ENCODE data around the gene LEPROT. TPM values are rescaled to one million over a fixed set of nuclear protein-coding genes. Genes with fewer than 3 reads are reported as not detected.

Gene LEPROT
- total RNA-seq, 1 donor from 2014 or later: 20.9 TPM

DNA sequence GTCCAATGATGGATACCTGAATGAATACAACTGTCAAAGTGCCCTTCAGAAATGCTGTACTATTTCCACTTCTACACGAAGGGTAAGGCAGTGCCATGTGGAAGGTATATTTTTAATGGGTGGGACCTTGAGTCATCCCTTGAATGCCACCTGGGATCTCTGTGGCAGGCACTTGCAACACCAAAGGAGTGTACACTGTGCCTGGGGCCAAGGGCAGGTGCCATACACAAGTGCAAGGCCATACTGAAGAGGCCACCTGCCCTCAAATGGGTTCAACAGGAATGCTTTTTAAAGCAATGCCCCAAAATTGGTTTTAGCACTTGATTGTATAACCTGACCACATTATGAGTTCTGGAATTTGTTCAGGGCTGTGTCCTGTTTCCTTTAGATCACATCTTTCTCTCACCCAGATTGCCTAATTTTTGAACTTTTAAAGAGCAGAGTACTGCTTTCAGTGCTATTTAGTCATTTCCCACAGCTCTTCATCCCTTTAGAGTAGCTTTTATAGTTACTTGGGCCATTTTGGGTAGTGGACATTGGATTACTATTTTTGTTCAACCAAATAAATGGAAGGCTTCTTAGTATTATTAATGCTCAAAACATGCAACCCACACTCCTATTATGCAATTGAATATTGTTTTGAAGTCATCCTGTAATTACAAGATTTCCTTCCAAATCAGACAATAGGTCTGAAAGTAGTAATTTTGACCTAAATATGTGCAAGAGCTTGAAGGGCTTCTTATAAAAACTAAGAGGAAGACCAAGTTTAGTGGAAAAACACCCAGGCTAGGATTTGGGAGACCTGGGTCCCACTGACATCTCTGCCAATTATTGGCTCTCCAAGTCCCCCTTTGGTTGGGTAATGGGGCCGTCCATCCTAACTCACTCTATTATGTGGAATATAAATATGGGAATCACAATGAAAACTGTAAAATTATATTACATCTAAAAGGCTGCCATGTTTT lies 57.2 kb downstream of the LEPROT start:
- no peaks in the 10 kb centered on the region for H3K4me1 Mint-ChIP-seq (ENCODE audit: low read depth)
- intact Hi-C loops (cut with micrococcal nuclease): no loop called here
- no peaks in the 10 kb centered on the region for H3K27me3 Mint-ChIP-seq (ENCODE audit: low read depth)
- no peaks in the 10 kb centered on the region for H3K9me3 Mint-ChIP-seq
- no peak overlapping the region for H3K27ac Mint-ChIP-seq
- H3K4me3 Mint-ChIP-seq (ENCODE audit: low read depth): no peak overlapping the region
- no peaks in the 10 kb centered on the region for H3K36me3 Mint-ChIP-seq (ENCODE audit: low read depth)
- DNase-seq (ENCODE audit: low spot score): no peak

DNA sequence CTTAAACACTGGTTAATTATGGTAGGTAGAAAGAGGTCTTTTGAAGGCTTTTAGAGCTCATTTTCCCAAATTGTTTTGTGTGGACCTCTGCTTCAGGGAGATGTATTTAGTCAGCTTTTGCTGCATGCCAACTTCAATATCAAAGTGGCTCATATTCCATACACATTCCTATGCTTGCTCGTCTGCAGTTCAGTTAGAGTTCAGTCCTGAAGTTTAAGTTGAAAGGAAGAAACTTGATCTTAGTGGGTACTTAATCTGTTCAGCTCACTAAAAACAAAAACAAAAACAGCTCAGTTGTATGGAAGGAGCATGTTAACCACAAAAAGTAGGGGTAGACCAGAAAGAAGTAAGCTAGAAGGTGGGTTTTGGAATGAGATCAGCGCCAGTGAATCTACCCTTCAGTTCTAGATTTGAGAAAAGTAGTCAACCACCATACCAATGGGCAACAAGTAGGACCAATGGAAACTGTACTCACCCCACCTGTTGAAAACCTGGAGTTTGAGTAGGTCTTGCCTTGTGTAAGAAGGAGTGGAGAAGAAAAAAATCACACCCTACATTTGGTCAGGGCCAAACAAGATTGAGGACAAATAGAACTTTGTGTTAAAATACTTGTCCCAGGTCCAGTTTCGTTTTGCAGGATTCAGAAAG lies 58.0 kb downstream of the LEPROT start:
- no peak for DNase-seq (ENCODE audit: low spot score)
- H3K27ac Mint-ChIP-seq: no peak overlapping the region
- no peaks in the 10 kb centered on the region for H3K36me3 Mint-ChIP-seq (ENCODE audit: low read depth)
- H3K4me3 Mint-ChIP-seq (ENCODE audit: low read depth): no peak overlapping the region
- H3K9me3 Mint-ChIP-seq: no peaks in the 10 kb centered on the region
- intact Hi-C loops (cut with micrococcal nuclease): no loop called here
- H3K27me3 Mint-ChIP-seq (ENCODE audit: low read depth): no peaks in the 10 kb centered on the region
- no peaks in the 10 kb centered on the region for H3K4me1 Mint-ChIP-seq (ENCODE audit: low read depth)

DNA sequence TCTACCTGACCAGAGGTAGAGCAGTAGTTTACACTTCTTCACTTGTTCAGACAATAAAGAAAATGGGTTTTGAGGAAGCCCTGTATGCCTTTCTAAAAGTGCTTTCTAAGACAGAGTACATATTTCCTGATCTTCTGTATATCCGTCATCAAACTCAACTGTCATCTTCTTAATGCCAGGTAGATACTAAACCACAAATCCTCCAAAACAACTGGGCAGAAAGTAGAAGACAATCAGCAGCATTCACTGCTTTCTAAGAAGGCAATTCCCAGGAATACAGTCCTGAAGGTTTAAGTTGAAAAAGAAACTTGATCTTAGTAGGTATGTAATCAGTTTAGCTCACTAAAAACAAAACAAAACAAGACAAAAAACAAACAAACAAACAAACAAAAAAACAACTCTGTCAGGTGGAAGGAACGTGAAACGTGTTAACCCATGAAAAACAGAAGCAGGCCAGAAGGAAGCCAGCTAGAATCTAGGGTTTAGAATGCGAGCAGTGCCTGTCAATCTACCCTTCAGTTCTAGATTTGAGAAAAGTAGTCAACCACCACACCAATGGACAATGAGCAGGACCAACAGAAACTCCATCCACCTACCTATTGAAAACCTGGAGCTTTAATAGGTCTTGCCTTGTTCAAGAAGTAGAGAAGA lies 59.2 kb downstream of the LEPROT start:
- H3K4me3 Mint-ChIP-seq (ENCODE audit: low read depth): no peak overlapping the region
- no peak for DNase-seq (ENCODE audit: low spot score)
- intact Hi-C loops (cut with micrococcal nuclease): no loop called here
- H3K4me1 Mint-ChIP-seq (ENCODE audit: low read depth): no peaks in the 10 kb centered on the region
- no peaks in the 10 kb centered on the region for H3K36me3 Mint-ChIP-seq (ENCODE audit: low read depth)
- H3K9me3 Mint-ChIP-seq: no peaks in the 10 kb centered on the region
- no peaks in the 10 kb centered on the region for H3K27me3 Mint-ChIP-seq (ENCODE audit: low read depth)
- no peak overlapping the region for H3K27ac Mint-ChIP-seq

DNA sequence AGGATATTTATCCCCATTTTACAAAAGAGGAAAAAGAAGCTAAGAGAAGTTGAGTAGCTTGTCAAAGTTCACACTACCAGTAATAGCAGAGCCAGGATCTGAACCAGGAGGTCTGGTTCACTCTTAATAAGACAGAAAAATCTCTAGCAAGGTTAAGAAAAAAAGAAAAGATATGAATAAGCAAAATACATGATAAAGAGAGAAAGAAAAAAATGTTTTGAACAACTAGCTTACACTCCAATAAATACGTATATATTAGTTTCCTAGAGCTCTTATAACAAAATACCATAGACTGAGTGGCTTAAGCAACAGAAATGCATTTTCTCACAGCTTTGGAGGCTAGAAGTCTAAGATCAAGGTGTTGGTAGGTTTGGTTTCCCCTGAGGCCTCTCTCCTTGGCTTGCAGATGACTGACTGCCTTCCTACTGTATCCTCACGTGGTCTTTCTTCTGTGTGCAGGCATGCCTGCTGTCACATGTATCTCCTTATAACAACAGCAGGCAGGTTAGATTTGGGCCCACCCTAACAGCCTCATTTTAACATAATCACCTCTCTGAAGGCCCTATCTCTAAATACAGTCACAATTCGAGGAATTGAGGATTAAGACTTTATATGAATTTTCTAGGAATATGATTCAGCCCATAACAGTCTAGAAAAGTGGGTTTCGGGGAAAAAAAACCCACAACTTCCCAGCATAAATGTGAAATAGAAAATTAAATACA lies 60.4 kb downstream of the LEPROT start:
- Mint-ChIP-seq H3K27ac (no peak overlapping the region), H3K4me3 (ENCODE audit: low read depth) (no peak overlapping the region), H3K4me1 (ENCODE audit: low read depth) (no peaks in the 10 kb centered on the region), H3K36me3 (ENCODE audit: low read depth) (no peaks in the 10 kb centered on the region), H3K9me3 (no peaks in the 10 kb centered on the region), H3K27me3 (ENCODE audit: low read depth) (peaks cover 2% of the 10 kb centered on the region)
- DNase-seq (ENCODE audit: low spot score): no peak
- intact Hi-C loops (cut with micrococcal nuclease): no loop called here

DNA sequence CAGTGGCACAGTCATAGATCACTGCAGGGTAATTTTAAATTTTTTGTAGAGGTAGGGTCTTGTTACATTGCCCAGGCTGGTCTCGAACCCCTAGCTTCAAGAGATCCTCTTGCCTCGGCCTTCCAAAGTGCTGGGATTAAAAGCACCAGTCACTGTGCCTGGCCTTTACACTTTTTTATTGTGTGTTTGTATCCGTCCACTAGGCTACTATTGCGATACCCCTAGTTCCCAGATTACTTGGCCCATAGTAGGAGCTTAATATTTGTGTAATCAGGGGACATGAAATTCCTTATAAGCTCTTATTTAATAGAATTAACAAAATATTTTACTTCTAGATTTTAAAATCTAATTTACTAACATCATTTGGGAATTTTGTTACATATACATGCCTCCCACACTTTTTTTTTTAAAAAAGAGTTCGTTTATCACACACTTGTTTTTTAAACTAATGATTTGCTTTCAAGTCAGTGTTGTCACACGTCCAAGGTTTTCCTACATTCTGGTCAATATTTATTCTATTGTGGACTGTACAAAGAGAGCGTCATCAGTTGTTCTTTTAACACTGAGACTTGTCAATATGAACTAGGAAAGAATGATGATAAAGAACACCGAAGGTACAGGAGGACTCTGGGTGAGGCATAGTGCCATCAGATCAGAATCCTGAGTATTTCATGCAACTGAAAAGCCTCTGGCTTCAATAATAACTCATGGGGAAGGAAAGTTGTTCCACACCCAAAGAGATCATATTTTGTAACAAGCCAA lies 63.7 kb downstream of the LEPROT start:
- H3K36me3 Mint-ChIP-seq (ENCODE audit: low read depth): no peaks in the 10 kb centered on the region
- H3K27me3 Mint-ChIP-seq (ENCODE audit: low read depth): peaks cover 2% of the 10 kb centered on the region
- no peak overlapping the region for H3K27ac Mint-ChIP-seq
- intact Hi-C loops (cut with micrococcal nuclease): no loop called here
- H3K9me3 Mint-ChIP-seq: no peaks in the 10 kb centered on the region
- no peak for DNase-seq (ENCODE audit: low spot score)
- no peak overlapping the region for H3K4me3 Mint-ChIP-seq (ENCODE audit: low read depth)
- H3K4me1 Mint-ChIP-seq (ENCODE audit: low read depth): no peaks in the 10 kb centered on the region

Other genes starting within 250 kb of the LEPROT start
- gene DNAJC6, start 111.1 kb upstream of the LEPROT start, total RNA-seq: 1.9 and 3.0 TPM in 2 replicates
- gene LEPR, start within 50 bp of the LEPROT start, total RNA-seq: 2.0 and 2.4 TPM in 2 replicates